NK-92 (cell line): ENCODE results near the gene HOPX.
"Not testable (repeated sequence)": the region's sequence is repeated elsewhere in the genome, so short reads cannot be mapped to it uniquely, and the experiment has no call there.

Experiments used
- DNase-seq: peaks from one replicate; lab custom pipeline; 2025; ENCODE audit not compliant: unreplicated experiment; lab: John Stamatoyannopoulos, UW

The HOPX gene

DNA sequence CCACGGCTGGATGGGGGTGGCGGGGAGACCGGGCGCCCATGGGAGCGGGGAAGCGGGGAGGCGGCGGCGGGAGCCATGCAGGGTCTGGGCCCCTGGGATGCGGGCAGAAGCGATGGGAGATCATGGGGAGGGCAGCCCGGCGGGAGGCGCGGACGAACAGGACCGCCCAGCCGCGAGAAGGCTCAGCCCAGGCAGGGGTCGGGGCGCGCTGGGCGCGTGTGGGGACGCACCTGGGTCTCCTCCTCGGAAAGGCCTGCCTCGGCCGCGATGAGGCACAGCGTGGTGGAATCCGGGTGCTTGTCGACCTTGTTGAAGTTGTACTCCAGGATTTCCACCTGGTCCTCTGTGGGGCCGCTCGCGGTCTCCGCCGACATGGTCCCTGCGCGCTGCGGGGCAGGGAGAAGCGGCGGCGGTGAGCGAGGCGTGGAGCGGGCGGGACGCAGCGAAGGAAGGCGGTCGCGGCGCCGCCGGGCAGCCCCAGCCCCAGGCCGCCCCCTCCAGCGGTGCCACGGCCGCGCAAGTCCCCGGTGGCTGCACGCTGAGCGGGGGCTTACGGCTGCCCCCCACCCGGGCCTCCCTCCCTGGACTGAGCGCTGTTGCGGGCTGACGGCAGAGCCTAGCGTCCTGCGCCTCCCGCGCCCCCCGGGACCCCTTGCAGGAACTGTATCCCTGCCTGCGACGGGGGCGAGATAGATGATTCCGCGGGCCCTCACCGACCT, 25.3 kb downstream of the HOPX start:
- no peak for DNase-seq

DNA sequence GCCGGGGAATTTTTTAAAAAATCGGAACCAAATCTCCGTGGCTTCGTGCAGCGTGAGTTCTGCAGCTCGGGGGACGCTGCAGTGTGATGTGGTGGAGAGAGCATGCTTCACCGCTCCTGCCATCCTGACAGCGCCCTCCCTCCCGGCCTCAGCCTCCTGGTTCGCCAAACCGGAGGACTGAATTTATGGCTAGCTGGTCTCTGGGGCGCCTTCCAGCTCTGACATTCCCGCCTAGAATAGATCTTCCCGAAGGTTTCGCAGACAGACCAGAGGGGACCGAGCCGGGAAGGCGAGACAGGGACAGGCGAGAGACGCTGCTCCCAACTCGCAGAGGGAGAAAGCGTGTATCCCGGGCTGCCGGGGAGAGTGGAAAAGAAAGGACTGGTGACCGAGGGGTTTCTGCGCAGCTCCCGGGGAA, 25.9 kb downstream of the HOPX start:
- no peak for DNase-seq

DNA sequence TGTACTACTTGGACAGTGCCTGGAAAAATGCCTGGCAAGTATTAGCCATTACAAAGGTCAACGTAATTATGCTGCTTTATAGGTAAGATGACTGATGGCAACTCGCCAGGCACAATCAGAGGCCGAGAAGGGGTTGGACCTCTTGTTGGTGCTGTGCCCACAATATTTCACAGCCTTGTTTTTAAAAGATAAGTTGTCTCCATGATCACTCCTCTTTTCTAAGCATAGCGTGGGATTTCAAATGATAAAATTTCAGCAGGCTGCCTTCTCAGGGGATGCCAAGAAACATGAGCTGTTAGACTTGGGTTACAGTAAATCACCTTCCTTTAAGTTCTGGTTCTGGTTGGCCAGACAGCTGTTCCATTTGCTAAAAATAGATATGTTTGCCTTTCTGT, 26.9 kb downstream of the HOPX start:
- DNase-seq = no peak

DNA sequence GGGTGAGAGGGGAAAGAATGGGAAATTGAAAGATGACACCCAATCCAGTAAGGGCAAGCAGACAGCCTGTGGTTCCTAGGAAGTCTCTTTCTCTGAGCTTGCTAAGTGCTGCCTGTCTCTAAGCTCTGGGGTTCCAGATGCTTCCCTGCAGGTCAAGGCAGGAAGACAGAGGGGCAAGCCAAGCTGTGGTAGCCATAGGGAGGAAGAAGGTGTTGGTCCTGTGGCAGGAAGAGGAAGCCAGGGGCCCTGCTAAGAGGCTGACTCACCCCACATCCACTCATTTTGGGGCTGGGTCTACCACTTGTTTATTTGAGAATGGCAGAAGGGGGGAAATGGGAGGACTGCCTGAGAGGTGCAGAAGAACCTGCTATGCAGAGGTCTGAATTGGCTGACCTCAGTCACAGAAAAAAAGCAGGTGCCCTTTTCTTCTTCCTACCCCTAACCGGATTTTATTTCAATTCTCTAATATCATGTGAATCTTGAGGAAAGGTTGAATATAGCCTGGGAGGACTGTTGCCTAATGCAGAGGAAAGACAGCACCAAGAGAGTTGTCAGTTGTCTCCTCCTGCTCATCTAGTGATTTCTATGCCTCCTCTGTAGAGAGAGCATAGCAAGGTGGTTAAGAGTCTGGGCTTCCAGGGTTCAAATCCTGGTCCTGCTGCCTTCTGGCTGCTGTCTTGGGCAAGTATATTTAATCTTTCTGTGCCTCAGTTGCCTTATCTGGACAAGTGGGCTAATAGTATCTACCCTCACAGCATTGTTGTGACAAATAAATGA, 27.4 kb downstream of the HOPX start:
- DNase-seq = no peak

DNA sequence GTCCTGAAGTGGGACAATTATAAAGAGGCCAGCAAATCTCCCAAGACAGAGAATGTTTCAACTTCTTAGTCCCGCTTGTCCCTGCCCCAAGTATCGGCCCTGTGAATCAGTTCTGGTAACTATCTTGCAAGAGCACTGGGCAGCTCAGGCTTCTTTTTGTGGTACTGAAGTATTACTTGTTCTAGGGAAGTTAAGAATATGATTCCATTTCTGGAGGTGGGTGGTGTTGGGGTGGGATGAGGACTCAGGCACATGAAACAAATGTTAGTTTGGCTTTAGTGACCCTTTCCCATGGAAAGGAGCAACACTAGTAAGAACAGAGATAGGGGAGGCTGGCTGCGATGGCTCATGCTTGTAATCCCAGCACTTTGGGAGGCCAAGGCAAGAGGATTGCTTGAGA, 28.9 kb downstream of the HOPX start:
- DNase-seq = no peak

DNA sequence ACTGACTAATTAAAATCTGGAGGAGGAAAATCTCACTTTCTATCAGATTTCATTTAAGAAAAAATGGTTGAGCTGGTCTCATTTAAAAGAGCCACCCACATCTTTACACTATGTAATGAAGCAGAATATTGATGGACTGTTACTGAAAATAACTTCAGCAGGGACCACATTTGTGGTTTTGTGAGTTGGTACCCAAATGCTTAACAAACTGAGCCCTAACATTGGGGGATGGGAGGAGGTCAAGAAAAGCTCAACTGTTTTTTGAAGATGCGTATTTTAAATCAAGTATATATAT, 30.1 kb downstream of the HOPX start:
- no peak for DNase-seq

DNA sequence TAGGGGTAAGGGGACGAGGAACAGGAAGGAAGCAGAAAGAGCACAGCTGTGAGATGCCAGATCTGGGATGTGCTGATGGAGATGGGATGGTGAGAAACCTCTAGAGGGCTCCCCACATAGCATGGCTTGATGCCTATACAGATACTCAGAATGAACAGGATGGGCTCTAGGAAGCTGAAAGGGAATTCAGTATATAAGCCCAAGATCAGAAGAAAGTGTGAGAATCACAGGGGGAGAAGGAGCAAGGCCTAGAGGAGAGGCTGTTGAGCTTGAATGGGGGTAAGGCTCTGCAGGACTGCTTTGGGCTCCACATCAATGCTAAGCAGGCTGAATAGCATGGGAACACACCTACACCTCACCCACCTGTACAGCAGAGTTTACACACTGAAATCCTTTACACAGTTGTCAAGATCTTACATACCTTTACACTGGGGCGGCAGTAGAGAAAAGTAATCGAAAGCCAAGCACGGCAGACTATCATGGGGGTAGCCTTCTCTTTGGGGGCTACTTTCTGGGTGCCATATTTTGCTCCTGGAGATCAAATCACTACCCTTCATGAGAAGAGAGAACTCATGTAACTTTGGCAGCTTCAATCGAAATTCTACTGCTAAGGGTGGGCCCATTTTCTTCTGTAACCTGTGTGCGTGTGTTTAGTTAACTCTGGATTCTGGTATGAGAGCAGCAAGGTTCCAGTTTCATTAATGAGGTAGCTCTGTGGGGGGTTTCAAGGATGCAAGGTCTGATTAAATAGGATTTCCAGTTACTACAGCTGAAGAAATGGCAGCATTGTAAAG, 30.6 kb downstream of the HOPX start:
- no peak for DNase-seq

DNA sequence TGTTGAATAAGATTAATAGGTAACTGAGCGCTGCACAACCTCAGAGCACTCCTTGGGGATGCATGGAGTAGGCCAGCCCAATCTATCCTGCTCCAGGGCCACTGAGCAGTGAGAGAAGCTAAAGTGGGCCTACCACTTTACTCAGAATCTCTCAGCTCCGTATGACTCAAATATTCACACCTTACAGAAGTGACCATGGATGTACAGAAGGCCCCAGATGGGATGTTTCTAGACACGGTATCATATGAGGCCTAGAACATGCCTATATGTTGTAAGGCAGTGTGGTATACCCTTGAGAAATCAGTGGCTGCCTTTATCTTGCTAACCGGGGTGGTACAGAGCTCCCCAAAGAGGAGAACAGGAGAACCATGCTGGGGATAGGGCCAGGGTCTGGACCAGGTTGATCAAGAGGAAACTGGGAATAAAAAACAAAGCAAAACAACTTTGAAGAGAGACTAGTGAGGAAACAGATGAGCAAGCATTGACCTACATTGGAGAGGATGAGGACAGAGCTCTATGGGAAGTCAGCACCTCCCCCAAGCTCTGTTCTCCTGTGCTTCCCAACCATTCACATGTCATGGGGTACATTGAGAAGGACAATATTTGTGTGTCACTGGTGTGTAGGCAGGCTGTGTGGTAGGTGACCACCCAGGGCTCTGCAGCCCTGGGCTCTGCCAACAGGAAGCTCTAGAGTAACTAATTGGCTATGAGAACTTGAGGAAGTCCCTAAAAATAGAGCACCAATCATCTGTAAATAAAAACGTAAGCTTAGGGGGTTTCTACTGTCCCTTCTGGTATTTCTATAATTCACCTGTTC, 31.4 kb downstream of the HOPX start:
- no peak for DNase-seq

DNA sequence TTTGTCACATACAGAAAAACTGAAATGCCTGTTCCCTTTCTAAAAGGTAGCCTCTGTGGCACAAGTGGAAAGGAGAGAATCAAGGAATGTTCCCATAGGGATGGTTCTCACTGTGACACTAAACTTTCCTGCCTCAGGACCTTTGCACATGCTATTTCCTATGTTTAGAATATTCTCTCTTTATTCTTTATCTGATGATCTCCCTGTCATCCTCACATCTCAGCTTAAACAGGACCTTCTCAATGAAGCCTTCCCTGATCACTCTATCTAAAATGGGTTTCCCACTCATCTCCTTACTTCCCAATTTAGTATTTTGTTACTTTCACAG, 32.3 kb downstream of the HOPX start:
- DNase-seq = no peak

DNA sequence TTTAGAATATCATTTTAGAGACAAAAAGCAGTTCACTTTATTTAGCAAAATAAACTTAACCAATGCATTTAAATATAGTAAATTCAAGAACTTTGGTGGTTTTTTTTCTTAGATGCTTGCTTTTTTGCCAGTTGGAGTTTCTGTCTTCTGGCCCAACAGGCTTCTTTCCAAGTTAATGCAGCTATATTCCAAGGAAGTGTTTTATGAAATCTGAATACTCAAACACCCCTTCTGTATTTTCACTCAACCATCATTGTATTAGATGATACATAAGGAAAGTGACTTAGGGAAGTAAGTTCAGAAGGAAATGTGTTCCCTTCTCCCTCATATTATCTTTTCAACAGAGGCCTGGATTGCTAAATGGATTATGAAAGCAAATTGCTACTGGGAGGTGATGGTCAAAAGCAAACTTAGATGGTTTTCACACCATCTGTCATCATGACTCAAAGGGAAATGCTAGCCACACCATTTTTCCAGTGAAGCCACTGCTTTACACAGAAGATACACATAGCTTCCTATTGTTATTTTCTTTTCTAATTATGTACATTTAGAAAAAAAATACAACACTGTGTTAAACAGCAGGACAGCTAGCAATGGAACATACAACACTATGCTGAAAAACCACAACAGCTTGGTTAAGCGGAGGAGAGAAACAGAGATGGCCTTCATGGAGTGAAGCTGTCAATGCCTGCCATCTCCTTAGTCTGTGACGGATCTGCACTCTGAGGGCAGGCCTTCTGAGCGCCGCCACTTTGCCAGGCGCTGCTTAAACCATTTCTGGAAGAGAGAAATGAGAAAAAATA, 32.9 kb downstream of the HOPX start:
- DNase-seq = no peak

DNA sequence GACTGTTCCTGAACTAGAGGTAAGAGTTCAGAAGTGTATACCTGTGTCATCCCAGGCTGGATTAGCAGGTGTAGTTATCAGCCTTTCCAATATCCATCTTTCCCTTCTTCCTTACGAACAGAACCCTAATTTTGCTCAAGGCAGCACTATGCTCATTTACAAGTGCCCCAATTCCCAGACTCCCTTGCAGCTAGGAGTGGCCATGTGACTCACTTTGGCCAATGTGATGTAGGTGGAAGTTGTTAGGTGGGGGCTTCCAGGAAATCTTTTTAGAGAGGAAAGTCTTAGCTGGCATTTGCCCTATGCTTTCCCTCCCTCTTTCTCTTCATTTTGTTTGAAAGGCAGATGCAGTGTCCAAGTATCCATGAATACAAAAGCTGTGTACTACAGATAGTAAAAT, 34.8 kb downstream of the HOPX start:
- no peak for DNase-seq

DNA sequence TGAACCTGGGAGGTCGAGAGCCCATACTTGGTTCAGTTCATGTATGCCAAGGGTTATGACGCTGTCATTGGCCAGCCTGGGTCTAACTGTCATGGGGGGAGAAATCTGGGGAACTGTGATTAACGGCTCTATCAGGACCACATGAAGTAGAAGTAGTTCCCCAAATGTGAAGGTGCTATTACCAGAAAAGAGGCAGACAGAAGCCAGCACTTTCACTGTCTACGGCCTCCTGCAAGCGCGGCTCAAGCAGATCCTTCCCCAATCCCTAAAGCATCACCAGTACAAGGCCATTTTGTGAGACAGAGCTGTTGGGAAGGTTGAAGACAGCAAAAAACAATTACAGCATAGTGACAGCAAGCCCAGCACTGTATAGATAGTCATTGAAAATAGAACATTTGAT, 37.5 kb downstream of the HOPX start:
- DNase-seq = no peak

DNA sequence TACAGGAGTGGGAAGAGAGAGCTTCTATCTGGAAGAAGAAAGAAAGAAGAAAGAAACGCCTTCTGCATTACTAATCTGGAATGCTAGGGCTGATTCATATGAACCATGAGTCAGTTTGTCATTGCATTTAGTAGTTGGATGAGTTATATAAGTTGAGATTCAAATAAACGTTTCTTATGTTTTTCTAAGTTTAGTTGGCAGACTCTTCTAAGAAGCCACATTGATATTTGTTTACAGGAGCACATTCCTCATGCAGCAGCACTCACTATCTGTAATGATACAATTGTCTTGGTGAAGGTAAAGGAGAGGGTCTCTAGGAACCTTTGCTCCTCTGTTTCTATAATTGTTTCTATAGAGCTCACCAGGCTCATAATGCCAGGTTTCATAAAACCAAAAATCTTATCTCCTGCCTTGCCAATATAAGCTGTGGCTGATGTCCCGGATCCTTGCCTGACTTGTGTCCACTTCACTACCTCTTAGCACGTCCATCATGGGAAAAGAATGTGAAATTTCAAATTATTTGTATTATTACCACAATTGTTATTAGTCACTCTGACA, 39.5 kb downstream of the HOPX start:
- no peak for DNase-seq

DNA sequence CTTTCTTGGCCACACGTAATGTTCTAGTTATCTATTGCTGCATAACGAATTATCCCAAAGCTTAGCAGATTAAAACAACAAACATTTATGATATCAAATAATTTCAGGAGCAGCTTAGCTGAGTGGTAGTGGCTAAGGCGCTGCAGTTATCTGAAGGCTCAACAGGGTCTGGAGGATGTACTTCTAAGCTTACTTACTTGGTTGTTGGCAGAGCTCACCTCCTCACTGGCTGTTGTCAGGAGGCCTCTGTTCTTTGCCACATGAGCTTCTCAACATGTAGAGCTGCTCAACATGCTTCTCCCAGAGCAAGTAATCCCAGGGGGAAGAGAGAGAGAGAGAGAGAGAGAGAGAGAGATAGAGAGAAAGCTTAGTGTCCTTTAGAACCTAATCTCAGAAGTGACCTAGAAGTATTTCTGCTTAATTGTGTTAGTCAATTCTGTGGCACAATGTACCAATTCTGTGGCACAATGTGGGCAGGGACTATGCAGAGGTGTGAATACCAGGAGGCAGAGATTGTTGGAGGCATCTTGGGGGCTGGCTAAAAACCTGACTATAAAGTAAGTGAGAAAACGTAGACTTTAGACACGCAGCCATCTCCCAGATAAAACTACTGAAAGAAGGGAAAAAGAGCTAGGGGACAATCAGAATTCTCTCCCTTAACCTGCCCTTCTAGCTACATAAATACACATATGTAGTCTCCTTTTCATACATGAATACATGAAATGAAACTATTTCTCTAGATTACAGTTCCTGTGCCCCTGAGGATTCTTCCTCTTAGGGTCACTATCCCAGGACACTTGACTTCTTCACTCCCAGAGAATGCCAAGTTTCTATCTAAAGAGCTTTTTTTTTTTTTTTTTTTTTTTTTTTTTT, 40.2 kb downstream of the HOPX start:
- DNase-seq = no peak

DNA sequence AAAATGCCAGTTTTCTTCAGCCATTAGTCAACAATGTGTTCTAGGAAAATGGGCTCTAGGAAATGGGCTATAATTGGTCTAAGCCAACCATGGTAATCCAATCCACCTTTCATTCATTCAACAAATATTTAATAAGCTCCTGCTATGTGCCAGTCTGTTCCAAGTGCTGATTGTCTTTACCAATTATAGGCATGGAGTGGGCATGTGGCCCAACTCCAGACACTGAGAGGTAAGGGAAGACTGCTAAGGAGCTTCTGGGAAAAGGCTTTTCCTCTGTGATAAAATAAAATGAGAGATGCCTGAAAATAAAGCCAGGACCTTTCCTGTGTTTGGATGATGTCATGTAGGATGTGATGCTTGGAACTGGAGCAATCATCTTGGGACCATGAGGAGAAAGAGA, 43.3 kb downstream of the HOPX start:
- DNase-seq = no peak

DNA sequence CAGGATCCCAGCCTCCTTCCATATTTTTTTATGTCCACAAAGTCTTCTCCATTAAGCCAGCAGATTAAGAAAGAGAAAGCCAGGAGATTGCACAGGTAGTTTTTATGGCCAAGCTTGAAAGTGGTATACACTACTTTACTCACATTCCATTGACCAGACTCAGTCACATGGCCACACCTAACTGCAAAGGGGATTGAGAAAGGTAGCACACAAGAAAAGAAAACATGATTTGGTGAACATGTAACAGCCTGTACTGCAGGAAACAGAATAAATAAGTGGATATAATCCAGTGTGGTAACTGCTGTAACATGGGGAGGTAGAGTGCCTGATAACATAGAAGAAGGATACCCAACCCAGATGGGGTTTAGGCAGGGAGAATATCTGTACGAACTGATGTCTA, 43.9 kb downstream of the HOPX start:
- DNase-seq = no peak

DNA sequence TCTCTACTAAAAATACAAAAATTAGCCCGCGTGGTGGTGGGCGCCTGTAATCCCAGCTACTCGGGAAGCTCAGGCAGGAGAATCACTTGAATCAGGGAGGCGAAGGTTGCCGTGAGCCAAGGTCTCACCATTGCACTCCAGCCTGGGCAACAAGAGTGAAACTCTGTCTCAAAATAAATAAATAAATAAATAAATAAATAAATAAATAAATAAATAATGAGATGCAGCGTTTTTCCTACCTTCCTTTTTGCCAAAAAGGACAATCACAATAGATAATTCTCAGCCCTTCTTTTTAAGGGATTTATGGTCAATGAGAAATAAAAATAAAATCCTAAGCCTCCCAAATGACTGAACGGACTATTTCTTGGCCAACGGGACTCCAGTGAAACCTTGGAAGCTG, 46.1 kb downstream of the HOPX start:
- DNase-seq = not testable (repeated sequence)

DNA sequence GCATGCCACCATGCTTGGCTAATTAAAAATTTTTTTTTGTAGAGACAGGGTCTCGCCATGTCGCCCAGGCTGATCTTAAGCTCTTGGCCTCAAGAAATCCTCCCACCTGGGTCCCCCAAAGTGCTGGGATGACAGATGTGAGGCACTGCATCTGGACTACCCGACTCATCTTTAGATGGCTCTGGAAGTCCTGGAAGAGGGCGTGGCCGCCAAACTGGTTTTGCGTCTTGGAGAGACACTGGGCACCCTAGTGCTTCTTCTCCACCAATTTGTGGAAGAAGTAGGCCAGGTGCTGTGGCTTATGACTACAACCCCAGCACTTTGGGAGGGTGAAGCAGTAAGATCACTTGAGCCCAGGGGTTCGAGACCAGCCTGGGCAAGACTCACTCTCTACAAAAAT, 47.6 kb downstream of the HOPX start:
- no peak for DNase-seq

DNA sequence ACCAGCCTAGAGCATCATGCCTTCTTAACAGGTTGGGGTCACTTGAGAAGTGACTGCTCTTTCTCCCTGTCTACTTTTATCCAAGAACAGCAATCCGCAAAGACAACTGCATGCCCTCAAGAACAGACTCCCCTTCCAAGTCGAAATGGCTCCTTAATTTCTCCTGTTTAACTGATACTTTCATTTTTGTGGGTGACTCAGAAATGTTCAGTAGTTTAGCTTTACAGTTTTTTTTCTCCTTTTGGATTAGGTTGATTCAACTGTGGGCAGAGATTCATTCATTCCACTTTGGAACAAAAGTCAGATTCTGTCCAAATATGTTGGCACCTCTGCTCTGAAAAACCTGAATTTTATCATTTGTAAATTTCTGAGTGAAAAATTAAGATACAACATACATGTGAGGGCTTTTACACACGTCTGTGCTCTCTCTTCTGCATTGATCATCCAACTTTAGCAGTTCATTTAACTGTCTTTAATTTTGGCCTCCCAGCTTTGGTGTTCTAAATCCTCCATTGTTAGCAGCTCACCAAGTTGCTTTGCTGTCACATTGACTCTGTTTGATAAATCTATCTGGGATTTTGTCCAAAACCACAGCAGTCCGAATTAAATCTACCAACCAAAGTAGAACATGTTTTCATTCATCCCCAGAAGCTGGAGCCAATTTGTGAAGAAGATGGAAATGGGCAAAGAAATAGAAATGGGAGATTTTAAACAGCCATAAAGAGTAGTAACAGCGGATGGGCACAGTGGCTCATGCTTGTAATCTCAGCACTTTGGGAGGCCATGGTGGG, 50.0 kb downstream of the HOPX start:
- DNase-seq = no peak
